MCF 10A (cell line): ENCODE measurements around the gene MUC20. TPM values are rescaled to one million over a fixed set of nuclear protein-coding genes. Genes with fewer than 3 reads are reported as not detected.
"Not testable (repeated sequence)": the region's sequence is repeated elsewhere in the genome, so short reads cannot be mapped to it uniquely, and the experiment has no call there.

Source experiments
- BruUV-seq: library from RNA; stranded (reverse); fragments of 400-500 nt; replicated peaks from 2 replicates; lab custom pipeline; 2021; lab: Mats Ljungman, UMichigan
- CTCF ChIA-PET: fragments of 300-600 bp; sonication (Branson Sonifier 250); formaldehyde crosslinking; extraction: SDS; loops from one replicate; lab custom pipeline; 2021; ENCODE audit warnings: antibody characterized with exemption, inconsistent platforms; lab: Yijun Ruan, JAX
- POLR2A ChIA-PET: fragments of 300-600, 350-650 bp; sonication (Branson Sonifier 250); formaldehyde crosslinking; extraction: SDS; loops from one replicate; lab custom pipeline; 2020; ENCODE audit warnings: antibody characterized with exemption, inconsistent platforms; lab: Yijun Ruan, JAX
- DNase-seq: peaks from one replicate; pipeline ENCODE4 v3.0.0-alpha.2; 2018; ENCODE audit not compliant: unreplicated experiment
- H3K27ac Mint-ChIP-seq: one replicate; pipeline ENCODE4 v1.8.0; 2022; ENCODE audit warnings: mild to moderate bottlenecking, low read depth, mixed read lengths; ENCODE audit not compliant: unreplicated experiment
- H3K27me3 Mint-ChIP-seq: one replicate; pipeline ENCODE4 v1.8.0; 2022; ENCODE audit warnings: mixed read lengths; ENCODE audit not compliant: insufficient read depth, unreplicated experiment
- H3K36me3 Mint-ChIP-seq: one replicate; pipeline ENCODE4 v1.8.0; 2022; ENCODE audit warnings: mild to moderate bottlenecking, moderate library complexity, mixed read lengths; ENCODE audit not compliant: insufficient read depth, unreplicated experiment
- H3K4me1 Mint-ChIP-seq: one replicate; pipeline ENCODE4 v1.8.0; 2022; ENCODE audit warnings: mixed read lengths; ENCODE audit not compliant: insufficient read depth, unreplicated experiment
- H3K4me3 Mint-ChIP-seq: one replicate; pipeline ENCODE4 v1.8.0; 2022; ENCODE audit warnings: mild to moderate bottlenecking, moderate library complexity, mixed read lengths; ENCODE audit not compliant: unreplicated experiment
- H3K9me3 Mint-ChIP-seq: one replicate; pipeline ENCODE4 v1.8.0; 2022; ENCODE audit warnings: mixed read lengths; ENCODE audit not compliant: unreplicated experiment
- CTCF ChIP-seq: fragments of 200-600 bp; IDR thresholded peaks from one replicate; pipeline ENCODE4 v1.8.0; 2022; ENCODE audit warnings: antibody characterized with exemption, mild to moderate bottlenecking; ENCODE audit not compliant: unreplicated experiment
- intact Hi-C: fragments of 100-400 bp; cut with micrococcal nuclease; formaldehyde crosslinking; loops from 2 replicates; pipeline ENCODE4 v1.14.1; 2022
- total RNA-seq: library from RNA; stranded (reverse); gene quantifications from 2 replicates; pipeline ENCODE4 v1.2.3, GENCODE V29; 2022

Gene MUC20
- total RNA-seq, 1 experiment from 2014 or later: 2.3 TPM

GRCh38 chr3:195725916-195726740 lies 5.3 kb downstream of the MUC20 start:
- H3K27ac Mint-ChIP-seq, H3K4me1 Mint-ChIP-seq, BruUV-seq, H3K36me3 Mint-ChIP-seq, DNase-seq, CTCF ChIA-PET, H3K4me3 Mint-ChIP-seq, H3K9me3 Mint-ChIP-seq, POLR2A ChIA-PET, intact Hi-C loops: not testable (repeated sequence)
- peaks cover 31% of the 10 kb centered on the region for H3K27me3 Mint-ChIP-seq

- CTCF ChIA-PET: no interaction called here
These were observed 6.9 kb downstream of the MUC20 start for GRCh38 chr3:195727606-195728195.

GRCh38 chr3:195728789-195729188 lies 8.0 kb downstream of the MUC20 start:
- DNase-seq, BruUV-seq, H3K4me1 Mint-ChIP-seq, H3K27ac Mint-ChIP-seq, H3K4me3 Mint-ChIP-seq, POLR2A ChIA-PET, H3K36me3 Mint-ChIP-seq, H3K9me3 Mint-ChIP-seq, intact Hi-C loops: not testable (repeated sequence)
- H3K27me3 Mint-ChIP-seq: peaks cover 26% of the 10 kb centered on the region
- CTCF ChIA-PET: interaction anchor here (0.7 kb wide), 1 partner anchor 271 kb away, joined by 3 read pairs; no protein-coding TSS in a partner anchor

More at GRCh38 chr3:195727606-195728195, 6.9 kb downstream of the MUC20 start:
- DNase-seq: no peak
- intact Hi-C loops: no loop called here
- Mint-ChIP-seq H3K4me1 (no peaks in the 10 kb centered on the region), H3K27ac (no peak overlapping the region), H3K9me3 (no peaks in the 10 kb centered on the region), H3K27me3 (peaks cover 26% of the 10 kb centered on the region), H3K4me3 (no peak overlapping the region), H3K36me3 (no peaks in the 10 kb centered on the region)
- POLR2A ChIA-PET: interaction anchor here (0.8 to 1.3 kb wide), 2 partner anchors 10 to 11 kb away, joined by 4 to 7 read pairs; no protein-coding TSS in a partner anchor
- BruUV-seq: no TSS peak
- TF ChIP-seq CTCF: no peak

DNA sequence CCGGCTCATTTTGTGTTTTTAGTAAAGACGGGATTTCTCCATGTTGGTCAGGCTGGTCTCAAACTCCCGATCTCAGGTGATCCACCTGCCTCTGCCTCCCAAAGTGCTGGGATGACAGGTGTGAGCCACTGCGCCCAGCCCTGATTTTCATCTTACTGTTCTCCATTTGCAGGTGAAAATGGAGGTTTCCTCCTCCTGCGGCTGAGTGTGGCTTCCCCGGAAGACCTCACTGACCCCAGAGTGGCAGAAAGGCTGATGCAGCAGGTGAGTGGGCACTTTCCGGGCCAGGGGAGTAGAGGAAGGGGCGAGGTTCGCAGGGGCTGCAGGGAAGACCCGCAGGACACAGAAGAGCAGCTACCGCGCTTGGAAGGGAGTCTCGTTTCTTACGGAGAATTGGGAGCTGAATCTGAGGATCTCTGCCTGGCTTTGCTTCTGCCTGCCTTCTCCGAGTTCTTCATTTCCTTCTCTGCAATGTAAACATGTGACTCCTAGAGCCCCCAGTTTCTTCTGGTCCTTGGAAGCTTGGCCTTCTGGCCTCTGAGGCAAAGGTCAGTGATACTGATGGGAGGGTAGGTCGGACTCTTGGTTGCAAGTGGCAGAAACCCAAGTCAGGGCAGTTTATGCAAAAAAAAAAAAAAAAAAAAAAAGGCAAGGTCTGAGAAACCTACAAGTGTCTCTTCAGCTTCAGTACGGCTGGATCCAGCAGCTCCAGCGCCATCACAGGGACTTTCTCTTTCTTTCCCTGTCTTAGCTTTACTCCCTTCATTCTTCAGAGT lies 8.9 kb downstream of the MUC20 start:
- no peaks in the 10 kb centered on the region for H3K4me1 Mint-ChIP-seq
- intact Hi-C loops: no loop called here
- no peaks in the 10 kb centered on the region for H3K9me3 Mint-ChIP-seq
- peaks cover 27% of the 10 kb centered on the region for H3K27me3 Mint-ChIP-seq
- no TSS peak for BruUV-seq
- H3K4me3 Mint-ChIP-seq: no peak overlapping the region
- TF ChIP-seq CTCF: no peak
- no peak for DNase-seq
- H3K27ac Mint-ChIP-seq: no peak overlapping the region
- no peaks in the 10 kb centered on the region for H3K36me3 Mint-ChIP-seq
- ChIA-PET POLR2A (interaction anchor here (0.9 kb wide), 1 partner anchor 13 kb away, joined by 3 read pairs; no protein-coding TSS in a partner anchor), CTCF (interaction anchor here (0.7 kb wide), 1 partner anchor 10 kb away, joined by 3 read pairs; no protein-coding TSS in a partner anchor)
